Measurements from ENCODE around the gene SAMD1. TPM values are rescaled to one million over a fixed set of nuclear protein-coding genes. Genes with fewer than 3 reads are reported as not detected.
A peak's percentile ranks its signal among the peaks of the same experiment; 100 is the strongest.

Gene SAMD1
- total and polyA plus RNA-seq, 2 of the 13 experiments (the other 11 are each of a cell fraction or from before 2014, with no cell fraction given): 17.5 to 45.0 TPM

GRCh38 chr19:14091813-14092462 lies 1.4 kb upstream of the SAMD1 start (continued):
- TF ChIP-seq SMC3 (IDR thresholded peaks at IDR 0.05; ENCODE audit: low read length): no peak
- no peak for TF ChIP-seq ZNF678 (CRISPR knock-in tag; IDR thresholded peaks at IDR 0.05)
- no peak for TF ChIP-seq KAT7 (CRISPR knock-in tag; IDR thresholded peaks at IDR 0.05; ENCODE audit: borderline replicate concordance)
- no peak for TF ChIP-seq ADNP (CRISPR knock-in tag; IDR thresholded peaks at IDR 0.05)
- TF ChIP-seq SIN3A (IDR thresholded peaks at IDR 0.05; ENCODE audit: borderline replicate concordance, low read depth, low read length): no peak
- TF ChIP-seq JDP2 (CRISPR knock-in tag; IDR thresholded peaks at IDR 0.05; ENCODE audit: borderline replicate concordance): no peak
- no peak for TF ChIP-seq ZNF234 (CRISPR knock-in tag; conservative IDR thresholded peaks at IDR 0.05)
- no peak for TF ChIP-seq KMT2B (CRISPR knock-in tag; IDR thresholded peaks at IDR 0.05)
- TF ChIP-seq KDM5A (IDR thresholded peaks at IDR 0.05; ENCODE audit: borderline replicate concordance, low read length): peak; percentile 19; the same call in 1 of the 2 replicates
- no peak for TF ChIP-seq MLLT10 (CRISPR knock-in tag; IDR thresholded peaks at IDR 0.05)
- peak; percentile 58 for TF ChIP-seq PATZ1 (CRISPR knock-in tag; IDR thresholded peaks at IDR 0.05)
- TF ChIP-seq ZNF451 (CRISPR knock-in tag; IDR thresholded peaks at IDR 0.05): no peak
- TF ChIP-seq ZNF790 (CRISPR knock-in tag; IDR thresholded peaks at IDR 0.05; ENCODE audit: borderline replicate concordance): no peak
- no peak for TF ChIP-seq ZNF30 (CRISPR knock-in tag; IDR thresholded peaks at IDR 0.05)
- no peak for TF ChIP-seq ZNF878 (CRISPR knock-in tag; IDR thresholded peaks at IDR 0.05)
- TF ChIP-seq PPARG (CRISPR knock-in tag; conservative IDR thresholded peaks at IDR 0.05): peak; percentile 64; the same call in 1 of the 2 replicates
- TF ChIP-seq FLYWCH1 (CRISPR knock-in tag; IDR thresholded peaks at IDR 0.05): no peak
- TF ChIP-seq ZNF772 (CRISPR knock-in tag; IDR thresholded peaks at IDR 0.05): no peak
- no peak for TF ChIP-seq ZNF879 (CRISPR knock-in tag; IDR thresholded peaks at IDR 0.05)
- TF ChIP-seq NKX3-1 (CRISPR knock-in tag; IDR thresholded peaks at IDR 0.05): no peak
- 0 out of 2 replicates have a peak, but pooled peaks have one; percentile 19 for TF ChIP-seq SP5 (CRISPR knock-in tag; IDR thresholded peaks at IDR 0.05; ENCODE audit: borderline replicate concordance, low read depth)
- TF ChIP-seq RBM39 (IDR thresholded peaks at IDR 0.05; ENCODE audit: low read depth, low read length, poor library complexity, severe bottlenecking): no peak
- no peak for TF ChIP-seq HIC2 (CRISPR knock-in tag; IDR thresholded peaks at IDR 0.05; ENCODE audit: low read depth)
- TF ChIP-seq SMYD3 (CRISPR knock-in tag; IDR thresholded peaks at IDR 0.05): no peak
- no peak for TF ChIP-seq GMEB1 (CRISPR knock-in tag; IDR thresholded peaks at IDR 0.05; ENCODE audit: borderline replicate concordance)
- TF ChIP-seq ZNF335 (CRISPR knock-in tag; IDR thresholded peaks at IDR 0.05): no peak
- no peak for TF ChIP-seq ZFP90 (CRISPR knock-in tag; IDR thresholded peaks at IDR 0.05; ENCODE audit: borderline replicate concordance)
- no peak for TF ChIP-seq IRX3 (CRISPR knock-in tag; IDR thresholded peaks at IDR 0.05; ENCODE audit: borderline replicate concordance, low read depth)
